EH (cell line): ENCODE results near the gene SH3RF3.
A peak's percentile ranks its signal among the peaks of the same experiment; 100 is the strongest.

ENCODE experiments used
- DNase-seq: peaks from one replicate; pipeline ENCODE4 v3.0.0-alpha.2; 2015; ENCODE audit warnings: low read depth

The SH3RF3 gene

DNA sequence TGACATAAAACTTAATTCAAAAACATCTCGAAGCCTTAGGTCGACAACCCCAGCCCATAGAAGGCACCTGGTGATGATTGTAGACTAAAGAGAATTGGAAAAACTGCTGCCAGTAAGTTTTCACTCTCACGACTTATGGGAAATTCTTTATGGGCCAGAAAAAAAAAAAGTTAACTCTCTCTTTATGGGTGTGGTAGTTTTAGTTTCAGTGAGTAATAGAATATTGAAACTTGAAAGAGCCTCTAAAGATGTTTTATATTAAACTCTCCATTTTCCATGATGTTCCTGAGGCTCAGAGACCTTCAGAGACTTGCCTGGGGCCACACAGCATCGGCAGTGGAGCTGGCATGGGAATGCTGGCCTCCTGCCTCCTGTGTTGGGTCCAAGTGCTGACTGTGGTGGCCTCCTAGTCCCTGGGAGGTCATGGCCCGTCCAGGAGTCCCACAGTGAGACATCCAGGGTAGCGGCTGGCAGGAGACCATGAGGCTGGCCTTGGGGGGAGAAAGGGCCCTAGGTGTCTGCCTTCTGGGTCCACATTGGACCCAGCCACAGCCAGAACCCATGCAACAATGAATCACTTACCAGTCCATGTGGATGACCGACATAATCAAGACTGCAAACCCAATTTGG, 325.9 kb downstream of the SH3RF3 start:
- no peak for DNase-seq

DNA sequence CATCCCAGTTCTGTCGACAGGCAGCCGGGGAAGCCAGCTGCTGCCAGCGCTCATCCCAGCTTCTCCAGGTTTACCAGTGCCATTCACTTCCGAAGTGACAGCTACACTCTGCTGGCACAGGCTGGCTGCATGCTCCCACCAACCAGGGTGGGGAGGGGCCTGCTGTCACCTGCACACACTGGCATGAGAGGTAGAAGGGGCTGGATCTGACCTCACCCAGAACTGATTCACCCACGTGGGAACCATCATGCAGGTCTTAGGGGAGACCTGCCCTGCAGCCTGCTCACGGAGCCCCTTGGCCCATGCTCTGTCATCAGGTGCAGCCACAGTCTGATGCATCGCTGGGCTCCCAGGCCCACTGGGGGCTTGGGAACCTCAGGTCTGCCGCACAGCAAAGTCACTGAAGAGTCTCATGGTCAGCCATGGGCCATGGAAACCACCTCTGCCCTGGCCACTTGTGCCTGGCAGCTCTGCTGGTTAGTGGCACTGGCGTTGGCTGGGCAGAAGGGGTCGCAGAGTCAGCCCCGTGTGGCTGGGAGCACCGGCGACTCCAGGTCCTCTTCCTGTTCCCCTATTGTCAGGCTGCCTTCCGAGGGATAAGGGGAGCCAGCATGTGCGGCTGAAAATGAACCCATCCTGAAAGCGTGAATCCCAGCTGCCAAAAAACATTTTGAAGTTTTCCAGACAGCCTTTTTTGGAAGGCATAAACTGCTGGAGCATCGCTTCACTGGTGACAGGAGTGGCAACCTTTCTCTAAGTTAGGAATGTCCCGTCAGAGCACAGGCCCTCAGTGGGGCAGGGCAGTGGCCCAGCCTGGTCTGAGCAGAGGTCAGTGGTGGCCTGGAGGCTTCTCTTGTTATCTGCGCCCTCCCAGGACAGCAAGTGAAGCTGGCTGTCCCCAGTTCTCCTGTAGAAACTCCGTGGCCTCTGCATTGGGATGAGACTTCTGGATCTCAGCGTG, 327.0 kb downstream of the SH3RF3 start:
- DNase-seq: no peak

GRCh38 chr2:109456776-109457175, 327.8 kb downstream of the SH3RF3 start:
- no peak for DNase-seq

GRCh38 chr2:109457366-109457765, 328.4 kb downstream of the SH3RF3 start:
- no peak for DNase-seq

DNA sequence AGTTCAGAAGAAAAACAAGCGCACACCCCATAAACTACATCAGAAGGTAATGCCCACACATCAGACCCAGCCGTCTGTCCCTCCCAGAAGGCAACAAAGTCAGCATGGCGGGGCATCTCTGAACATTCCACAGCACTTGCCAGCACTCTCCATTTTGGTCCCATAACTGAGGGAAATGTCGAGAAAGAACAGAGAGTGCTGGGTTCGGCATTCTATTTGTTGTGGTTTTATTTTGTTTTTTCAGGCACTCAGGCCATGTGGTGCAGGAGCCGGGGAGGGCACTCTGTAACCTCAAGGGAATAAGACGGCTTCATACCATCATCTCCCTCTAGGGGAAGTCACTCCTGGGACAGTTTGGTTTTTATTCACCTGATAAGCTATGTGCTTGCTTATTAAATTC, 328.8 kb downstream of the SH3RF3 start:
- DNase-seq: no peak

- no peak for DNase-seq
Measured at GRCh38 chr2:109458512-109458911, 329.5 kb downstream of the SH3RF3 start.

GRCh38 chr2:109459485-109459884, 330.5 kb downstream of the SH3RF3 start:
- DNase-seq: peak; percentile 93

- DNase-seq: no peak
Measured at GRCh38 chr2:109460553-109461324, 331.7 kb downstream of the SH3RF3 start.

- no peak for DNase-seq
Measured at GRCh38 chr2:109463236-109463635, 334.2 kb downstream of the SH3RF3 start.

- DNase-seq: no peak
Measured at GRCh38 chr2:109463891-109464290, 334.9 kb downstream of the SH3RF3 start.

DNA sequence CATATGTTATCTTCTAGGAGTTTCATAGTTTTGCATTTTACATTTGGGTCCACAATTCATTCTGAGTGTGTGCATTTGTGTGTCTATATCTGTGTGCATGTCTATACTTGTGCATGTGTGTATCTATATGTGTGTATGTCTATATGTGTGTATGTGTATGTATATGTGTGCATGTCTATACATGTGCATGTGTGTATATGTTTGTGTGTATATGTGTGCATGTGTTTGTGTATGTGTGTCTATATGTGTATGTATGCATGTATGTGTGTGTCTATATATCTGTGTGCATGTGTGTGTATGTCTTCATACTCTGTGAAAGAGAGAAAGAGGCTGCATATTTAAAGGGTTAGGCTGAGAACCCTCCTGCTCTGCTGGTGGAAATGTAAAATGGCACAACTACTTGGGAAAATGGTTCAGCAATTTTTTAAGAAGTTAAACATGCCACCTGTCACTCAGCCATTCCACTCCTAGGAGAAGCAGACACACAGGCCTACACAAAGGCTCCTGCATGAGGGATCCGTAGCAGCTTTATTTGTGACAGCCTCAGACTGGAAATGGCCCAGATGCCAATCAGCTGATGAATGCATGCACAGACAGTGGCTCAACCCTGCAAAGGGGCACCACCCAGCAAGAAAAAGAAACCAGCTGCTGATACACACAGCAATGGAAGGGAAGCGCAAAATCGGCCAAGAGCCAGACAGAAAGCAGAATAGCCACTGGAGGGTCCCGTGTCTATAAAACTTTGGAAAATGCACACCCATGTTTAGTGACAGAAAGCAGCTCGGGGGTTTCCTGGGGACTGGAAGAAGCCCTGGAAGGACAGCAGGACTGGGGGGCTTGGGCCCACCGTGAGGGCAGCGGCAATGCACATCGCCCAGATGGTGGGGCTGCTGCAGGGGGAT, 337.9 kb downstream of the SH3RF3 start:
- DNase-seq: peak; percentile 89

GRCh38 chr2:109467701-109468100, 338.7 kb downstream of the SH3RF3 start:
- no peak for DNase-seq

DNA sequence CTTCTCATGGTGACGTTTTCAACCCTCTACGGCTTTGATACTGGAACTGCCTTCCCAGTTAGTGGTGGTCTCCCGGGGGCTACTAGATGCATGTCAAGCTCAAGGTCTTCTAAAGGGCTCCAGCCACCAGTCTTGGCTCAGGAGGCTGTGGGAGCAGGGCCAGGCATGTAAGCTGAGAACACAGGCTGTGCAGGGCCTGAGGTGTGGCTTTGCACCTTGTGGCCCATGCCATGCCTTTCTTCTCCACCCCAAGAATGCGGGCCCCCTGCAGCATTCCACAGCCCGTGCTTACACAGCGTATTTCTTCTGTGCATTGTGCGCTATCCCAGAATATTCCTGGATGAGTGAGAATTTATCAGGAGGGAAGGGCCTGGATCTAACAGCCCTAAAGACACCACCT, 339.9 kb downstream of the SH3RF3 start:
- no peak for DNase-seq

- DNase-seq: no peak
Measured at GRCh38 chr2:109471658-109472057, 342.7 kb downstream of the SH3RF3 start.

GRCh38 chr2:109472331-109472959, 343.4 kb downstream of the SH3RF3 start:
- DNase-seq: peak; percentile 56

- no peak for DNase-seq
Measured at GRCh38 chr2:109472974-109473373, 344.0 kb downstream of the SH3RF3 start.

- no peak for DNase-seq
Measured at GRCh38 chr2:109473616-109474318, 344.8 kb downstream of the SH3RF3 start.

DNA sequence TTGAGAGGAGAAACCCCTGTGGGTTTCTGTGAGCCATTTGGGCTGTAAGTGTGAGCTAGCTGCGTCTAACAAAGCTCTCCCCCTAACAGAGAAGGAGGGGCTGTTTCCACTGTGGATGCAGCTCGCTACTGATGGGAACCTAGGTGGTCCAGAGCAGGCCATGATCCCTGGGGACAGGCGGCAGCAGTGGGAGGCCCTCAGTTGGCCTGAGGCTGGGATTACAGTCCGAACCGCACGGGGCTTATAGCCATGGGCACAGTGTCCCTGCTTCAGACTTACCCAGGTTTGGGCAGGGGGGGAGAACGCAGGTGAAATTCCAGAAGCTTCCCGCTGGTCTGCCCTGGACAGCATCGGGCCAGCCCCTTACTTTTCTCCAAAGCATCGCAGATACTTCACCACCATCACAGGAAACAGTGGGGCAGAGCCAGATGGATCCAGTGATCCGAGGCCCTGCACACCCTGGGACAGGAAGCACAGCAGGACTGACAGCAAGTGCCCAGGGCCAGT, 345.4 kb downstream of the SH3RF3 start:
- no peak for DNase-seq

- peak; percentile 79 for DNase-seq
Measured at GRCh38 chr2:109475531-109476210, 346.7 kb downstream of the SH3RF3 start.
